Small intestine (tissue), 16 donors: Measurements from ENCODE around the gene PRM1. TPM values are rescaled to one million over a fixed set of nuclear protein-coding genes. Genes with fewer than 3 reads are reported as not detected.

Source experiments
- DNase-seq, 2 donors: peaks; one replicate each; pipeline versions ENCODE4 v3.0.0 to v3.0.0-alpha.2; 2013
- FAIRE-seq: peaks from 2 replicates; lab custom pipeline; 2012; peaks lifted over from hg19 to GRCh38; lab: Jason Lieb, UNC
- H3K27ac ChIP-seq, 3 donors: one replicate each; pipeline ENCODE4 v1.5.1; 2013; ENCODE audit warnings: low read length in 2 of 3, mild to moderate bottlenecking in 2 of 3, control low read depth in 1 of 3, inconsistent platforms in 1 of 3, low read depth in 1 of 3, moderate library complexity in 1 of 3
- H3K27me3 ChIP-seq, 3 donors: one replicate each; pipeline ENCODE4 v1.6.1; 2013; ENCODE audit warnings: low read length in 3 of 3, inconsistent platforms in 1 of 3; ENCODE audit not compliant: control insufficient read depth in 3 of 3, insufficient read depth in 3 of 3
- H3K36me3 ChIP-seq, 3 donors: one replicate each; pipeline ENCODE4 v1.6.1; 2013; ENCODE audit warnings: low read length in 3 of 3, inconsistent platforms in 1 of 3, low read depth in 1 of 3, mild to moderate bottlenecking in 1 of 3, moderate library complexity in 1 of 3; ENCODE audit not compliant: control insufficient read depth in 3 of 3, insufficient read depth in 2 of 3
- H3K4me1 ChIP-seq, 3 donors: one replicate each; pipeline ENCODE4 v1.6.1; 2013; ENCODE audit warnings: low read length in 2 of 3, inconsistent platforms in 1 of 3, low read depth in 1 of 3, mild to moderate bottlenecking in 1 of 3, moderate library complexity in 1 of 3; ENCODE audit not compliant: control insufficient read depth in 3 of 3, insufficient read depth in 2 of 3
- H3K4me3 ChIP-seq, 3 donors: one replicate each; pipeline ENCODE4 v1.5.1; 2013; ENCODE audit warnings: low read length in 3 of 3, control low read depth in 1 of 3, inconsistent platforms in 1 of 3, low read depth in 1 of 3, mild to moderate bottlenecking in 1 of 3, moderate library complexity in 1 of 3
- H3K9me3 ChIP-seq, 2 donors: one replicate each; pipeline ENCODE4 v1.6.1; 2013; ENCODE audit warnings: low read depth in 1 of 2, low read length in 1 of 2; ENCODE audit not compliant: control insufficient read depth in 2 of 2, insufficient read depth in 1 of 2
- WGBS, 3 donors: extraction: QIAGEN DNeasy Blood & Tissue Kit; methylation state at CpG; one replicate each; pipeline ENCODE4 v1.1.7; 2013; 5-methylcytosine and 5-hydroxymethylcytosine counted together
- long read RNA-seq, 10 donors: transcript quantifications; one replicate each; lab custom pipeline, GENCODE V29; 2026
- polyA plus RNA-seq, 4 donors: library from polyadenylated mRNA; stranded (reverse) in 3 of 4; unstranded in 1 of 4; fragments of 200-250 nt in 3 of 4; fragments of 120-200 nt in 1 of 4; gene quantifications; one replicate each; pipeline versions ENCODE4 v1.2.1 to v1.2.3, GENCODE V29; 2013
- donor health status: healthy with polysubstance abuse.
- donor health status: control.
- donor health status: control.
- donor health status: Bipolar disorder and iron deficiency.
- donor health status: healthy.

PRM1 gene, protein sequence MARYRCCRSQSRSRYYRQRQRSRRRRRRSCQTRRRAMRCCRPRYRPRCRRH
- polyA plus RNA-seq: not detected
- long read RNA-seq, donor 1: 0 reads
- long read RNA-seq, donor 2: 0 reads
- long read RNA-seq, donor 3: 0 reads
- long read RNA-seq, donor 4: 0 reads
- long read RNA-seq, donor 5: 0 reads
- long read RNA-seq, donor 6: 0 reads
- long read RNA-seq, donor 7: 0 reads
- long read RNA-seq, donor 8: 0 reads
- long read RNA-seq, donor 9: 0 reads
- long read RNA-seq, donor 10: 0 reads

DNA sequence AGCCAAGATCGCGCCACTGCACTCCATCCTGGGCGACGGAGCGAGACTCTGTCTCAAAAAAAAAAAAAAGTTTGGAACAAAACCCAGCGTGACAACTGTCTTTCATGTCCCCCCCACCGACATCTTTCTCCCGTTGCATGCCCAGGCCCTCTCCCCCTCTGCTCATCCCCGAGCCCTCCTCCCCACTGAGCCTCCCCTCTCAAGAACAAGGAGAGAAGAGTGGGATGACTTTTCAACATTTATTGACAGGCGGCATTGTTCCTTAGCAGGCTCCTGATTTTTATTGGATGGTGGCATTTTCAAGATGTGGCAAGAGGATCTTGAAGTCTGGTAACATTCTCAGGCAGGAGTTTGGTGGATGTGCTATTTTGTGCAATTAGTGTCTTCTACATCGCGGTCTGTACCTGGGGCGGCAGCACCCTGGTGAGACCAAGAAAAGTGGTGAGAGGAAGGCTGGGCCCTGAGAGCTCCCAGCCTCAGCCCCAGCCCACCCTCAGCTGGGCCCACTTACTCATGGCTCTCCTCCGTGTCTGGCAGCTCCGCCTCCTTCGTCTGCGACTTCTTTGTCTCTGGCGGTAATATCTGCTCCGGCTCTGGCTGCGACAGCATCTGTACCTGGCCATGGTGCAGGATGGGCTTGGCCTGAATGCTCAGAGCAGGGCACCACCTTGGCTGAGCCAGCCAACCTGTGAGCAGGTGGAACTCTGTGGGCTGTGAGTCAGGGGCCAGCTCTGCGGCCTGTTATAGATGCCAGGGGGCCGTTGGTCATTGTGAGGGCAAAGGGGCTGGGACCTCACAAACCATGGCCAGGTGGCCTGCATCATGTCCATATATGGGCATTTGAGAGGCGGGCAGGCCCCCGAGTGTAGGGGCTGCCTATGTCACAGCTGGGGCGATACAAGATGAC, at the start of gene PRM1:
TSS of gene PRM1 (minus strand) at position 715 of the 907 bp plus-strand sequence. CDS start at position 623, 92 bp downstream.
- H3K27ac ChIP-seq: no peak within 1 kb of the TSS
- H3K36me3 ChIP-seq: no peaks in the 10 kb centered on the region
- H3K4me1 ChIP-seq: peaks cover 0 to 6% (median 0%) of the 10 kb centered on the region in 3 donors
- no peak for DNase-seq
- FAIRE-seq: no peak
- WGBS, 3 donors: 90 to 91% (median 90%) methylated on average over 17 to 25 of the region's 25 CpGs
- H3K27me3 ChIP-seq: no peaks in the 10 kb centered on the region
- no peak within 1 kb of the TSS for H3K4me3 ChIP-seq
- no peaks in the 10 kb centered on the region for H3K9me3 ChIP-seq

DNA sequence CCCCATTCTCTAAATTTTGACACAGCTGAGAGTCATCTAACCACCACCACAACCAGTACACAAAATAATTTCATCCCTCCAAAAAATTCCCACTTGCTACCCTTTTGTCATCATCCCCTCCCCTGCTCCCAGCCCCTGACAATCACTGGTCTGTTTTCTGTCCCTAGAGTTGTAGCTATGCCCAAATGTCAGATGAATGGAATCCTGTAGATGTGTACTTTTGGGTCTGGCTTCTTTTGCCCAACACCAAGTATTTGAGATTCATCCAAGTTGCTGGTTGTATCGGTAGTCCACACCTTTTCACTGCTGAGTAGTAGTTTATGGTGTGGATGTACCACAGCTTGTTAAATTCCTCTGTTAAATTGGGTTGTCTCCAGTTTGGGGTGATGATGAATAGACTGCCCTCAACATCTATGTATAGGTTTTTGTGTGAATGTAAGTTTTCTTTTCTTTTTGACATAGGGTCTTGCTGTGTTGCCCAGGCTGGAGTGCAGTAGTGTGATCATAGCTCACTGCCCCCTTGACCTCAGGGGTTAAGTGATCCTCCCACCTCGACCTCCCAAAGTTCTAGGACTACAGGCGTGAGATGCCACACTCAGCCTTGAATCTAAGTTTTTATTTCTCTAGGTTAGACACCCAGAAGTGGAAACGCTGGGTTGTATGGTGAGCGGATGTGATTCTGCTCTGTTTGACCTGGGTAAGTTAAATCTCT, 49.6 kb upstream of the PRM1 start:
- H3K4me3 ChIP-seq: no peak overlapping the region
- no peaks in the 10 kb centered on the region for H3K36me3 ChIP-seq
- peaks cover 0 to 3% of the 10 kb centered on the region in 2 donors for H3K9me3 ChIP-seq
- DNase-seq (no peak), FAIRE-seq (no peak)
- no peaks in the 10 kb centered on the region for H3K4me1 ChIP-seq
- no peaks in the 10 kb centered on the region for H3K27me3 ChIP-seq
- no peak overlapping the region for H3K27ac ChIP-seq
- 81 to 89% (median 89%) methylated on average over 5 of the region's 5 CpGs for WGBS, 3 donors

GRCh38 chr16:11329891-11330290, 48.8 kb upstream of the PRM1 start:
- FAIRE-seq: no peak
- 67 to 83% (median 74%) methylated on average over 3 of the region's 3 CpGs for WGBS, 3 donors
- H3K9me3 ChIP-seq: peaks cover 0 to under 1% of the 10 kb centered on the region in 2 donors

DNA sequence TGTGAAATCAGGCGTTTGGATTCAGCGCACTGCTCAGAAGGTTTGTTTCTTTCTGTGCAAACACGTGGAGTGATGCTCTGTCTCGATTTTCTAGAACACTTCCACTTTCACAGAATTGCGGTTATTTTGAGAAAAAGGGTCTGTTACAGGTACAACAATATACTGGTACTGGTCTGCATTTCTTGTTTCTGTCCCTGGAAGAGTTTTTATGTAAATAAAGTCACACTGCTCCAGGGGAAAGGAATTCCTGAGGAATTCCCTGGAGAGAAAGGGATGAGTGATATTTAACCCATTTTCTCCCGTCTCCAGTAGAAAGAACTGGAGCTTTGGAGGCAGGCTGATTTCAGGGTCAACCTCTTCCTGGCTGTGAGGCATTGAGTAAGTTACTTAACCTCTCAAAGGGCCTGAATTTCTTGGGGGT, 48.0 kb upstream of the PRM1 start:
- Histone ChIP-seq H3K4me3 (no peak overlapping the region), H3K9me3 (no peaks in the 10 kb centered on the region)
- no peak for DNase-seq

More at GRCh38 chr16:11329891-11330290, 48.8 kb upstream of the PRM1 start:
- no peaks in the 10 kb centered on the region for H3K36me3 ChIP-seq
- H3K4me1 ChIP-seq: no peaks in the 10 kb centered on the region
- no peaks in the 10 kb centered on the region for H3K27me3 ChIP-seq
- H3K4me3 ChIP-seq: no peak overlapping the region
- H3K27ac ChIP-seq: no peak overlapping the region
- no peak for DNase-seq

DNA sequence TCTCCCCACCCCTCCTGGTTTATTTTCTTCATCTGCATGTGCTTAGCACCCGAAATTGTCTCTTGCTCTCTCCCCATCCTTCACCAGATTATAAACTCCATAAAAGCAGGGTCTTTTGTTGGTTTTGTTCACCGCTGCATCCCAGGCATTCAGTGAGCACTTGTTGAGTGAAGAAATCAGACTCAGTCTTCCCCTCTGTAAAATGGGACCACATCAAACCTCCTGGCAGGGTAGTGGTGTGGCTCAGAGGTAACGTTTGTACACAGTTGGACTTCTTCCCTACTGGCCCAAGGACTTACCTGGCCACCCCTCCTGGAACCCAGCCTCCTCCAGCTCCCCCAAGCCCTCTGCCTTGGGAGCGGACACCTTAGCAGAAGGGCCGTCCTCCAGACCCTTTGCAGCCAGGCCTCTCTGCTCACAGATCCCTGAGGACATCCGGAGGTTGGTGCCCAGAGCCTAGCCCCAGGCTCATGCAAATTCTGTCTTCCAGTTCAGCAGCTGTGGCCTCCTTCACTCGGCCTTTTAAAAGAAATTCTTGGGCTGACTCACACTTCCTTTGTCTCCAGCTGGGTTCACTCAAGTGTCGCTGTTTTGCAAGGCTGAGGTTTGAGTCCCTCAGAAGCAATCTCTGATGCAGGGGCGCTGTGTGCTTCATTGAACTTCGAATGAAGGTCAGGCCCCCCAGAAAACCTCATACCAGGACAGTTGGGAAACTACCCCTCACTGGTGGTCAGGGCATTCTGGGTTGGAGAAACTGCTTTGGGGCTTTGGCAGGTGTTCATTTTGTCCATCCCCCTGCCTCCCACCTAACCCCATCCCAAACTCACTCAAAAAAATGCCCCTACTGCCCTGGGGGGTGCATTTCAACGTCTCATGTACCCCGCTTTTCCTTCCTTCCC, 47.3 kb upstream of the PRM1 start:
- WGBS, 3 donors: 35 to 58% (median 56%) methylated on average over 12 of the region's 12 CpGs
- no peaks in the 10 kb centered on the region for H3K9me3 ChIP-seq
- H3K4me1 ChIP-seq: no peaks in the 10 kb centered on the region
- H3K36me3 ChIP-seq: no peaks in the 10 kb centered on the region
- no peak overlapping the region for H3K4me3 ChIP-seq
- no peaks in the 10 kb centered on the region for H3K27me3 ChIP-seq
- FAIRE-seq (no peak), DNase-seq (peak; percentile 39 to 52)
- peak overlapping the region in 2 of 3 donors; percentile 25 to 78 for H3K27ac ChIP-seq

More for the DNA sequence above, 48.0 kb upstream of the PRM1 start:
- WGBS, 3 donors: 23 to 43% (median 38%) methylated on average over 6 of the region's 6 CpGs
- Histone ChIP-seq H3K27ac (peak overlapping the region in 1 of 3 donors; percentile 78), H3K36me3 (no peaks in the 10 kb centered on the region), H3K27me3 (no peaks in the 10 kb centered on the region), H3K4me1 (no peaks in the 10 kb centered on the region)
- FAIRE-seq: no peak

GRCh38 chr16:11327277-11328171, 46.4 kb upstream of the PRM1 start:
- H3K36me3 ChIP-seq: no peaks in the 10 kb centered on the region
- H3K9me3 ChIP-seq: no peaks in the 10 kb centered on the region
- FAIRE-seq (no peak), DNase-seq (no peak)
- H3K4me3 ChIP-seq: no peak overlapping the region
- 70 to 87% (median 73%) methylated on average over 23 of the region's 23 CpGs for WGBS, 3 donors
- no peaks in the 10 kb centered on the region for H3K4me1 ChIP-seq
- no peaks in the 10 kb centered on the region for H3K27me3 ChIP-seq
- H3K27ac ChIP-seq: peak overlapping the region in 2 of 3 donors; percentile 25 to 78

- Histone ChIP-seq H3K27ac (peak overlapping the region in 1 of 3 donors; percentile 42), H3K27me3 (no peaks in the 10 kb centered on the region)
Observed at GRCh38 chr16:11326737-11327276, 45.7 kb upstream of the PRM1 start.

More at GRCh38 chr16:11326737-11327276, 45.7 kb upstream of the PRM1 start:
- Histone ChIP-seq H3K9me3 (no peaks in the 10 kb centered on the region), H3K4me3 (no peak overlapping the region), H3K4me1 (no peaks in the 10 kb centered on the region), H3K36me3 (no peaks in the 10 kb centered on the region)
- DNase-seq (no peak), FAIRE-seq (no peak)
- WGBS, 3 donors: 82 to 88% (median 85%) methylated on average over 9 of the region's 9 CpGs
